Measurements from ENCODE around the gene GLCE.
"Not testable (repeated sequence)": the region's sequence is repeated elsewhere in the genome, so short reads cannot be mapped to it uniquely, and the experiment has no call there.

GLCE gene

GRCh38 chr15:69158843-69159240, 1.6 kb upstream of the GLCE start:
- DNase-seq (ENCODE audit: low spot score), result no peak

GRCh38 chr15:69159805-69160140, 662 bp upstream of the GLCE start:
- DNase-seq (ENCODE audit: low spot score), result no peak

- DNase-seq (ENCODE audit: low spot score), result peak; percentile 53
Observed at GRCh38 chr15:69161079-69161877, 843 bp downstream of the GLCE start.

- DNase-seq (ENCODE audit: low spot score), result no peak
Observed at GRCh38 chr15:69161878-69162213, 1.4 kb downstream of the GLCE start.

- no peak for DNase-seq (ENCODE audit: low spot score)
Observed at GRCh38 chr15:69163141-69163669, 2.8 kb downstream of the GLCE start.

DNA sequence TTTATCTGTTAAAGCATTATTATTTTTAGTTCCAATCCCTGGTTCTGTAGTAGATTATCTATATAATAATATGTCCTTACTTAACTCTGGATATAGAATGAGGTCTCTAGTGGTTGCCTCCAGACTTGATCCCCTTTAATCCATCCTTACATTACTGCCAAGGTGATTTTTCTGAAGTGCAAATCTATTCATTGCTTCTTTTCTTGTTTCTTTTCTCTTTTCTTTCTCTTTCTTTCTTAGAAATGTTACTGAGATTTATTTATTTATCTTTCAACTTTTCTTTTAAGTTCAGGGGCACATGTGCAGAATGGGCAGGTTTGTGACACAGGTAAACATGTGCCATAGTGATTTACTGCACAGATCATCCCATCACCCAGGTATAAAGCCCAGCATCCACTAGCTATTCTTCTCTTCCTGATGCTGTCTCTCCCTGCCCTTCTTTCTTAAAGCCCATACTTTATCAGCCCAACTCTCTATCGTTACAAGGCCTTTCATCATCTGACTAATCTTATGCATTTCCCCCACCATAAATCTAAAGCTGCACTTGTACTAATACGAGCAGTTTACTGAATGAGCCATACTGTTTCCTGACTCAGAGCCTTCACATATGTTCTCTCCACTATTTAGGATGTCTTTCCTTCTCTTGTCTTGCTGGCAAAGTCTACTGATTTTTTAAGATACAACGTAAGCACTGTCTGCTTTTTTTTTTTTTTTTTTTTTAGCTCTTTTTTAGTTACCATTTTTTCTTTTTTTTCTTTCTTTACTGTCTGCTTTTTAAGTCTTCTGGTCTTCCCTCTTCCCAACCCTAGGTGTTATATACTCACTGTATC, 4.6 kb downstream of the GLCE start:
- DNase-seq (ENCODE audit: low spot score), result no peak

DNA sequence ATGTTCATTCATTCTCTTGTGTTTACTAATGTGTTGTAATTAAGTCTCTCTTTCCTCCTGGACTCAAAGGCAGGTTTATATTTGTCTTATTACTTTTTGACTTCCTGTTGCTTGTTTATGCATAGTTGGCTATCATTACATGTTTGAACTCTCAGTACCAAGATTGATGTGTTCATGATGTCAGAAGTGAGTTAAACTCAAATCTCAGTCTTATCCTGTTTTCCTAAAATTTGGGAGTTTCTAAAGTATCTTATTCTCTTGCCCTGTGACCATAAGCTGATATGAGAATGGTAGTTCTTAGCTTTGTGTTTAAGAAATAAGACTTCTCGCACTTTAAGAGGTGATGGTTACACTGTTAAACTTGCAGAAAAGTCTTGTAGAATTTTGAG, 5.2 kb downstream of the GLCE start:
- DNase-seq (ENCODE audit: low spot score), result no peak

- DNase-seq (ENCODE audit: low spot score), result no peak
Observed at GRCh38 chr15:69167218-69167846, 6.9 kb downstream of the GLCE start.

DNA sequence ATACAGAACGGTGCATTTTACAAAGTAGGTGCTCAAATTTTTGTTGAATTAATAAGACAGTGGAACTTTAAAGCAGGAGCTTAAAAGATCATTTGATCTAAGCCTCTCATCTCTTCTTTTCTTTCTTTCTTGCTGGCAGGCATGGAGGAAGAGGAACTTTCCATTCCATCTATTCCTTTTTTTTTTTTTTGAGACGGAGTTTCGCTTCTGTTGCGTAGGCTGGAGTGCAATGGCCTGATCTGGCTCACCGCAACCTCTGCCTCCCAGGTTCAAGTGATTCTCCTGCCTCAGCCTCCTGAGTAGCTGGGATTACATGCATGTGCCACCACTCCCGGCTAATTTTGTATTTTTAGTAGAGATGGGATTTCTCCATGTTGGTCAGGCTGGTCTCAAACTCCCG, 7.9 kb downstream of the GLCE start:
- not testable (repeated sequence) for DNase-seq (ENCODE audit: low spot score)

GRCh38 chr15:69169540-69169939, 9.1 kb downstream of the GLCE start:
- DNase-seq (ENCODE audit: low spot score), result not testable (repeated sequence)

GRCh38 chr15:69170597-69170996, 10.2 kb downstream of the GLCE start:
- DNase-seq (ENCODE audit: low spot score), result peak; percentile 25

DNA sequence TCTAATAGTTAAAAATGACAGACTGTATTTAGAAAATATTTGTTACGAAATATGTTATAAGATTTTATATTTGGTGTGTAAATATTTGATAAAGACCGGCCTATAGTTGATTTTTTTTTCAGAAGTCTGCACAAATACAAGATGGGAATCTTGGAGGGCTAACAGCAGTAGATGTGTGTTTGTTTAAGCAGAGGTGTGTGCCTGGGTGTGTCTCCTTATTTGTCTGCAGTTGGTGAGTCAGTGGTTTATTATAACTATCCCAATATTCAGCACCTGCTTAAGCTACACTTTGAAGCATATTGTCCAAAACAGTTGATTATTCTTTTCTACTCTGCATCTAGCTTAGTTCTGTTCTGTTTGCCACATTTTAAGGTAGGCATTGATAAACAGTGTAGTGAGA, 12.4 kb downstream of the GLCE start:
- no peak for DNase-seq (ENCODE audit: low spot score)

DNA sequence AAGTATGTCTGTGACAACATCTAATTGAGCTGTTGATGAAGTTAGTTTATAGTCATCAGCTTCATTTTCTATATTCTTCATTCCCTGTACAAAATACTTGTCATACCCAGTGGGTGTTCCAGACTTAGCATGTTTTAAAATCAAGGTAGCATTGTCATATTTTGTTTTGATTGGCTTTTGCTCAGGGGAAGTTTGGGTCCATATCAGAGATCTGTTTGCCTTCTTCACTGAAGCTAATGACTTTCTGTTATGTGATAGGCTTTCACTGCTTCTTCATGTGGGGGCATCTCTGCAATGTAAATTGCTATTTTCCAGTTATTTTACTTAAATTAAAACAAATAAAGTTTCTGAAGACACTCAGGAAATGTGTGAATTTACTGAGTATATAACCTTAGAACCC, 15.1 kb downstream of the GLCE start:
- no peak for DNase-seq (ENCODE audit: low spot score)

- DNase-seq (ENCODE audit: low spot score), result no peak
Observed at GRCh38 chr15:69181424-69181823, 21.0 kb downstream of the GLCE start.

- no peak for DNase-seq (ENCODE audit: low spot score)
Observed at GRCh38 chr15:69185216-69185615, 24.8 kb downstream of the GLCE start.

- DNase-seq (ENCODE audit: low spot score), result no peak
Observed at GRCh38 chr15:69185706-69186105, 25.3 kb downstream of the GLCE start.

- DNase-seq (ENCODE audit: low spot score), result no peak
Observed at GRCh38 chr15:69189157-69189556, 28.7 kb downstream of the GLCE start.

DNA sequence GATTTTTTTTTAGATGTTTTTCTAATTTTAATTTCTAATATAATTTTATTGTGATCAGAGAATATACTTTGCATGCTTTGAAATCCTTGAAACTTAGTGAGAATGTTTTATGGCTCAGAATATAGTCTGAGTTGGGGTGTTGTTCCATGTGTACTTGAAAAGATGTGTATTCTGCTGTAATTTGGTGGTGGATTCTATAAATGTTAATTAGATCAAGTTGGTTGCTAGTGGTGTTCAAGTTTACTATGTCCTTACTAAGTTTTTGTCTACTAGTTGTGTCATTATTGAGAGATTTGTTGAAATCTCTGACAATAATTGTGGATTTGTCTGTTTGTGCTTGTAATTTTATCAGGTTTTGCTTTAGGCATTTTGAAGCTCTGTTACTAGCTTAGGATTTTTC, 29.7 kb downstream of the GLCE start:
- no peak for DNase-seq (ENCODE audit: low spot score)

GRCh38 chr15:69190504-69190903, 30.1 kb downstream of the GLCE start:
- DNase-seq (ENCODE audit: low spot score), result no peak

- no peak for DNase-seq (ENCODE audit: low spot score)
Observed at GRCh38 chr15:69194025-69194827, 33.8 kb downstream of the GLCE start.

DNA sequence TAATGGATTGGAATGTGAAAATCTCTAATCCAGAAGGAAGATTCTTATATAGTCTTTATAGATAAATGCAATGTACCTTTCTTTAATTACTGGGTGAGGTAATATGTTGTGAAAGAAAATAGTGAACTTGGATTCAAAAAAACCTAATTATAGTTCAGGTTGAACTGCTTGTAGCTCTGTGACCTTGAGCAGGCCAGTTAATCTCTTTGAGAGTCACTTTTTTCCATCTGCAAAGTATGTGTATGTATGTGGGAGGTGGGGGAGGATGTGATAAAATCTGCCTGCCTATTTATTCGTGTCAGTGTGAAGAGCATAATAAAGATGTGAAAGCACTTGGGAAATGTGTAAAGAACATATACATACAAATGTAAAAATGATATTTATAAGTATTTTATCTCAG, 34.4 kb downstream of the GLCE start:
- no peak for DNase-seq (ENCODE audit: low spot score)

Measured in SK-N-DZ (cell line).